ENCODE results near the gene NTN5.
"Not testable (repeated sequence)": the region's sequence is repeated elsewhere in the genome, so short reads cannot be mapped to it uniquely, and the experiment has no call there.

Gene NTN5

DNA sequence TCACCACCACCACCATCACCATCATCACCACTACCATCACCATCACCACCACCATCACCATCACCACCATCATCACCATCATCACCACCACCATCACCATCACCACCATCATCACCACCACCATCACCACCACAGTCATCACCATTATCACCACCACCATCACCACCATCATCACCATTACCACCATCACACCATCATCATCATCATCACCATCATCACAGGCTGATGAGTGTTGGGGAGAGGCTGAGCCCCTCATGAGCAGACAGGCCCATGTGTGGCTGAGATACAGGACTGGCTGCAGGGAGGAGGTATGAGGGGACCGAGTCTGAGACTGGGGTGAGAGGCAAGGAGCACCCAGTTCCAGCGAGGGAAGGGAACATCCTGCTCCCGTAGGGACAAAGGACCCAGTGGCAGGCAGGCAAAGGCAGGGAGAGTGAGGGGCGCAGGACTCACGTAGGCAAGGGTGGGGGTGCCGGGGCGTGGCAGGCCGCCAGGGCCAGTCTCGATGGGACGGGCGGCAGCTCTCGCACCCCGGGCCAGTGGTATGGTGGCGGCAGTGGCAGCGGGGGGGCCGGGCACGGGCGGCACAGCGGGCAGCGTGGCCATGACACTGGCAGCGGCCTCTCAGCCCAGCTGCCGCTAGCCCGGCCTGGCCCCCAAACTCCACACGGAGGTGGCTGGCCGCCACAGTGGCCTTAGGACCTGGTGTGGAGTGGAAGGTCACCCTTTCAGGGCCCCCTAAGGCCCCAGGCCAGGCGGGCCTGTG lies 2.7 kb downstream of the NTN5 start:
- no peak for DNase-seq

DNA sequence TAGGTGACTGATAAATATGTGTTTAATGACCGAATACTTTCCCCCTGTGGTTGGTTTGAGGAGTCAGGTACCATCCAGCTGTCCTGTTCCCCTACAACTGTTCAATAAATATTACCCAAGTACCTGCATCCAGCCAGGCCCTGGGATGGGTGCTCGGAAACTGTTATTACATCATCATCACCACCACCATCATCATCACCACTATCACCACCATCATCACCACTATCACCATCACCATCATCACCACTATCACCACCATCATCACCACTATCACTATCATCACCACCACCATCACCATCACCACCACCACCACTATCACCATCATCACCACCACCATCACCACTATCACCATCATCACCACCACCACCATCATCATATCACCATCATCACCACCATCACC lies 4.1 kb downstream of the NTN5 start:
- DNase-seq: no peak

DNA sequence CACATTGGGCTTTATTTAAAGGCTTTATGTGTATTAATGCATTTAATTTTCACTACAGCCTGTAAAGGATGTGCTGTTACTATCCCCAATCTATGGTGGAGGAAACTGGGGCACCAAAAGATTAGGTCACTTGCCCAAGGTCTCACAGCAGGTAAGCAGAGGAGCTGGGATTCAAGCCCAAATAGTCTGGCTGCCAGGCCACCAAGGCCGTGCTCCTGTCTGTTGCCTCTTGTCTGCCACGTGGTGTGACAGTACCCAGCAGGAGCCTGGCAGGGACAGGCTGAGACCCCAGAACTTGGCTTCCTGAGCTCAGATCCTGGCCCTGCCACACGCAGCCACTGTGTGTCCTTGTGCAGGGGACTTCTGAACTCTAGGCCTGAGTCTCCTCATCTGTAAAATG lies 4.5 kb downstream of the NTN5 start:
- DNase-seq: no peak

DNA sequence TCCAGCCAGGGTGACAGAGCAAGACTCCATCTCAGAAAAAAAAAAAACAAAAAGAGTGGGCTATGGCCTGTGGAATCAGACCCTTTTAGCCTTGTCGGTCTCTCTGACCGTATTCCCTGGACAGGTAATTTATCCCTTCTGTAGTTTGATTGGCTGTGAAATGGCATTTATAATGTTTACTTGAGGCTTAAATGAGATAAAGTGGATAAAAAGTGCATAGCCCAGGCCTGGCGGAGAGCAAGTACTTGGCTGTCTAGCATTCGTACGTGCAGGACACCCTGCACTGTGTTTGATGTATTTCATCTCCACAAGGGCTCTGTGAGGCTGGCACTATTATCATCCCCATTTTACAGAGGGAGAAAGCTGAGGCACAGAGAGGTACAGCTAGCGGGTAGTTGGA lies 7.0 kb downstream of the NTN5 start:
- DNase-seq: no peak

DNA sequence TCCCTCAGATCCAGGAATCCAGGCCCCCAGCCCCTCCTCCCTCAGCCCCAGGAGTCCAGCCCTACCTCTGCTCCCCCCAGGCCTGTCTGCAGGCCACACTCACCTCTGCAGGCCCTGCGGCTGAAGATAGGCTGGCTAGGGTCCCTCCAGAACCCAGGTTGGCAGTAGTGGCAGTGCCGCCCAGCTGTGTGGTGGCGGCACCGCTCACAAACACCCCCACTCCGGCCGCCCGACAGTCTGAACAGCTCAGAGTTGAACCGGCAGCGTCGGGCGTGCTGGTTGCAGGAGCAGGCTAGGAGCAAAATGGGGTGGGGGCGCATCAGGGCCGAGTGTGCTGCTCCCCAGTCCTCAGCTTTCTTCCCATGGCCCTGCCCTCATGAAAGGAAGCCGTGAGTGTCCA lies 8.3 kb downstream of the NTN5 start:
- no peak for DNase-seq

DNA sequence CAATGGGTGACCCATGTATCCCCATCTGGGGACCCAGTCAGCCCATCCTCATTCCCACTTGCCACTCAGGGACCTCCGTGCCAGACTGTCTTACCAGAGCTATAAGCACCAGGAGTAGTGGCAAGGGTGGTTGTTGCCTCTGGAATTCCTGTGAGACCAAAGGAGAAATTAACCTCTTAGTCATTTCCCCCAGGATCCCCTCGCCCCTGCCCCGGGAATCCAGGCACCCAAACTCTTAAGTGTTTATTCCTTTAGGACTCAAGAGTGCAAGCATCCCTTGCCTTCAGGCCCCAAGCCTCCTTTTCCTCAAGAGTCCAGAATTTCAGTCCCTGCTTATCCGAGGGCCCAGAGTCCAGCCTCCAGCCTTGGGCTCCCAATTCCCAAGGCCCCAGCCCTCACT lies 9.2 kb downstream of the NTN5 start:
- DNase-seq: no peak

DNA sequence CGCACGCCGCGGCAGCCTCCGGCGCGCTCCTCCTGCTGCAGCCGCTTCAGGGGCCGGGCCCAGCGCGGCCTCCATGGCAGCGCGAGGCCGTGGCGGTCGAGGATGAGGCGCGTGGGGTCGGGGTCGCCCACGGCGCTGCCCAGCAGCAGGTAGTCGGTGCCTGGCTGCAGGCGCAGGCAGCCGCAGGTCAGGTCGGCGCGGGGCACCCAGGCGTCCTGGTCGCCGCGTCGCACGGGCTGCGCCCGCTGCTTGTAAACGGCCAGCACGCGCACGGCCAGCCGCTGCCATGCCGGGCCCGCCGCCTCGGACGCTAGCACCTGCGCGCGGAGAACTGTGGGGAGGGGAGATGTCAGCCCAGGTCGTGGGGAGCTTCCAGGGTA lies 11.1 kb downstream of the NTN5 start:
- DNase-seq: no peak

DNA sequence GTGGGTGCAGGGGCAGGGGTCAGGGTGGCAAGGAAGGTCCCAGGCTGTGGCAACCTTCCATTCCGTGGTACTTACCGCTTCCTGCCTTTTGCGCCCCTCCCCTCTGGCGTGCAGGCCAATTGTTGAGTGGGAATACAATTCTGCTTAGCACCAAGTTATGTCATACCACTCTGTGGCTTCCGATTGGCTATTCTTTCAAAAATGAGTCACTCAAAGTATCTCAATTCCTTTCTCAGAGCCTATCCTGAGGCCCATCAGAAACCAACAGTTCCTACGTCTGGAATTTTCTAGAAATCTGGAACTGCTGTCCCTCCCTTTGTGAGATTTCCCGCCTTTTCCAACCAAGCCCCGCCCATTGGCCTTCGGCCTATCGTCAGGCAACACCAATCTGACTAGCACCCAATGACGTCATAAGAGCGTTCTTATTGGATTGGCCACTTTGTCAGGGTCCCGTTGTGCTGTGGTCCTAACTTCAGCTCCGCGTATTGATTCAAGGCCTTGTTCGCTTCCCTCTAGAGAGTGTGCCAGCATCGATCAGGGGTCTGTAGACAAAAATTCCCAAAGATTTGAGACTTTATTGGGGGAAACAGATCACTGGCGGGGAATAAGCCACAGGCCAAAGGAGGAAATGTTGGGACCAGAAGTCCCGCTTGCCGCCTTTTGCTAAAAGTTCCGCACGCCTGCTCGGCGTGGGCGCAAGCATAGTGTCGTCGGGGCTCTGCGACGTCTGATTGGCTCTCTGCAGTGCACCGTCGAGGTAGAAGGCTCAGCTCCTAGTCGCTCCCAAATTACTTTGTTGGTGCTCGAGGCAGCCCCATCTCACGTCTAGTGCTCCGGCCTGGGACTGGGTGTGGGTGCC lies 11.7 kb downstream of the NTN5 start:
- DNase-seq: peak; percentile 87

DNA sequence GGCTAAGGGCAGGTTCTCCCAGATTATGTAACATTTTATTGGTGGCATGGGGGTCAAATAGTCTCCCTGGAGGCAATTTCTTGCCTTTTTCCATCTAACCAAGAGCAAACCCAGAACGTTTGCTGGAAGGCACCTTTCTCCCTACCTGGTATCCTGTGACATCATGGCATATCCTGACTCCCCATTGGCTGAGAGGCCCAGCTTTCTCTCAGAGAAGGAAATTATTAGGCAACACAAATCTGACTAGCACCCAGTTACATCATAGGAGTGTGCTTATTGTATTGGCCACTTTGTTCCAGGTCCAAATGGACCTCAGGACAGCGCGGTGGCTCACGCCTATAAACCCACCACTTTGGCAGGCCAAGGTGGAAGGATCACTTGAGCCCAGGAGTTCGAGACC lies 13.0 kb downstream of the NTN5 start:
- DNase-seq: no peak

DNA sequence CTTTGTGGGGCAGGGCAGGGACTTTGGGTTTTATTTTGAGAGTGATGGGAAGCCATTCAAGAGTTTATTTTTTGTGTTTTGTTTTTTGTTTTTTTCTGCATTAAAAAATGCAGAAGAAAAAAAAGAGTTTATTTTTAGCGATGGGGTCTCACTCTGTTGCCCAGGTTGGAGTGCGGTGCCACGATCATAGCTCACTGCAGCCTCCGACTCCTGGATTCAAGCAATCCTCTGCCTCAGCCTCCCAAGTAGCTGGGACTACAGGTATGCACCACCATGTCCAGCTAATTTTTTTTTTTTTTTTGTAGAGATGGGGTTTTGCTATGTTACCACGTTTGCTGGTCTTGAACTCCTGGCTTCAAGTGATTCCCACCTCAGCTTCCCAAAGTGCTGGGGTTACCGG lies 14.3 kb downstream of the NTN5 start:
- DNase-seq: no peak

DNA sequence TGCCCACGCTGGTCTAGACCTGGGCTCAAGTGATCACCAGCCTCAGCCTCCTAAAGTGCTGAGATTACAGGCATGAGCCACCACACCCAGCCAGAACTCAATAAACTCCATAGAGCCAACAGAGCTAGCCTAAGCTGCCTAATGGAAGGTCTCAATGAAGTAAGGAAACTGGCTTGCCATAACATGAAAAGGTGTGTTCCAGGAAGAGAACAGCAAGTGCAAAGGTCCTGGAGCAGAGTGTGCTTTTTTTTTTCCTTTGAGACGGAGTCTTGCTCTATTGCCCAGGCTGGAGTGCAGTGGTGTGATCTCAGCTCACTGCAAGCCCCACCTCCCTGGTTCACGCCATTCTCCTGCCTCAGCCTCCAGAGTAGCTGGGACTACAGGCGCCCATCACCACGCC lies 15.0 kb downstream of the NTN5 start:
- DNase-seq: not testable (repeated sequence)

DNA sequence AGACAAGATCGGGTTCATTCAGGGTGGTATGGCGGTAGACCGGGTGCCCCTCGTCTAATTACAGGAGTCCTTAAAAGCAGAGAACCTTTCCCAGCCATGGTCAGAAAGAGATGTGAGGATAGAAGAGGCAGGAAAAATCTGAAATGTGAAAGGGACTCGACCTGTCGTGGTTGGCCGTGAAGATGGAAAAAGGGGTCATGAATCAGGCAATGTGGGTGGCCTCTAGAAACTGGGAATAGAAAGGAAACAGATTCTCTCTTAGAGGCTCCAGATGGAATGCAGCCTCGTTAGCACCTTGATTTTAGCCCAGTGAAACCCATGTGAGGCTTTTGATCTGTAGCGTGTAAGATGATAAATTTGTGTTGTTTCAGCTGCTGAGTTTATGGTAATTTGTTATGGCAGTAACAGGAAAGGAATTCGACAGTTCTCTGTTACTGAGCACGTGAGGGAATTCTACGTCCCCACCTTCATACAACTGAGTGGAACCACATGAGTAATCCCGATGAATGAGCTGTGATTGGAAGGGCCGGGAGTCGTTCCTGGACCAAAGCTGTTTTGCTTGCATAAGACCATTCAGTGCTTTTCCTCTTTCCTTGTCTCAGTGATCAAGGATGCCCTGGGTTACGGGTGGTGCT lies 15.9 kb downstream of the NTN5 start:
- no peak for DNase-seq

DNA sequence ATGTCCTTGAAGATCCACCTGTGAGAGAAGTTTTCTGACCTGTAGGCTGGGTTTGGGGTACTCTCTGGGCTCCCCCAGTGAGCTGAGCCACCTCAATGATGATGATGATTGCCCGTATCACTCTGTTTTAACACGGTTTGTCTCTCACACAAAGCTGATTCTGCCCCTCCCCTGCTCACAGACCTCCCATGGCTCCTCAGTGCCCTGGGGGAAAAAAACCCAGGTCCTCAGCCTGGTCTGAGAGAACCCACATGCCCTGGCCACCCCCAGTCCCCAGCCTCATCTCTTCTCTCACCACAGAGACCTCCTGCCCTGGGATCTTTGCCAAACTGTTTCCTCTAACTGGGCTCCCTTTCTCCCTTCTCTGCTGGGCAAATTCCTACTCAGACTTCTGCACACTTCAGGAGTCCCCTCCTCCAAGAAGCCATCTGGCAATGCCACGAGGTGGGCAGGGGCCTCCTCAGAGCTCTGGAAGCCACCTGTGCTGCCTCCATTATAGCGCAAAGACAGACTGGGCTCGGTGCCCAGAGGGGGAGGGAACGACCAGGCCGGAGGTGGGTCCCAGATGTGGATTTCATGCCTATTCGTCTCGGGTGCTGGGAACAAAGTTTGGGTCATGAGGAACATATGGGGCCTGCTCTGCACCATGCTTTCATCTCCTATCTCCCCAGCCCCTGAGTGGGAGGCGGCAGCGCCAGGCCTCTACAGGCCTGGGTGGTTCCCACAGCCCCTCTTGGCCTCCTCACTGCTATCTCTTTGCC lies 18.3 kb downstream of the NTN5 start:
- DNase-seq: no peak

DNA sequence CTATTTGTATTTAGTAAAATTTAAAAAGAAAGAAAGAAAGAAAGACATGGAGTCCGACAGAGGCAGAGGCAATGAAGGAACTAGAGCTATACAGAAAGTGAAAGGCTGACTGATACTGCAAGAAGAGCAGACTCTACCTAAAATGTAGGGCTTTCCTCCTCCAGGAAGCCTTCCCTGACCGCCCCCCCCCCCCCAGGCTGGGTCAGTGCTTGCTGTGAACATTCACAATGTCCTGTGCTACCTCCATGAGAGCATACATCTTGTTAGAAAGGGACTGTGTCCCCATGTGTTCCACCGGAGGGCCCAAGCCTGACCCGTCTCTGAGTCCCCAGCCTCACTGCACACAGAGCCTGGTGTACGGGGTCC lies 21.2 kb downstream of the NTN5 start:
- DNase-seq: no peak

DNA sequence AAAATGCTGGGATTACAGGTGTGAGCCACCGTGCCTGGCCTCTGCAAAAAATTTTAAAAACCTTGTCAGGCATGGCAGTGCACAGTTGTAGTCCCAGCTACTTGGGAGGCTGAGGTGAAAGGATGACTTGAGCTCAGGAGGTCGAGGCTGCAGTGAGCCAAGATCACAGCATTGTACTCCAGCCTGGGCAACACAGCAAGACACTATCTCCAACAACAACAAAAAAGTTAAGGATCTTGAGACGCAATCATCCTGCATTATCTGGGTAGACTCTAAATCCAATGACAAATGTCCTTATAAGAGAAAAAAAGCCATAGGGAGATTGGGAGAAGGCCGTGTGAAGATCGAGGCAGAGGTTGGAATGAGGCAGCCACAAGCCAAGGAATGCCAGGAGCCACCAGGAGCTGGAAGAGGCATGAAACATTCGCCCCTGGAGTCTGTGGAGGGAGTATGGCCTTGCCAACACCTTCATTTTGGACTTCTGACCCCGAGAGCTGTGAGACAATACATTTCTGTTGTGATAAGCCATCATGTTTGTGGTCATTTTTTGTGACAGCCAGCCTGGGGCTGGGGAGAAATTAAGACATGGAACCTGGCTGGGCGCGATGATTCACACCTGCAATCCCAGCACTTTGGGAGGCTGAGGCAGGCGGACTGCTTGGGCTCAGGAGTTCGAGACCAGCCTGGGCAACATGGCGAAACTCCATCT lies 21.7 kb downstream of the NTN5 start:
- DNase-seq: no peak

DNA sequence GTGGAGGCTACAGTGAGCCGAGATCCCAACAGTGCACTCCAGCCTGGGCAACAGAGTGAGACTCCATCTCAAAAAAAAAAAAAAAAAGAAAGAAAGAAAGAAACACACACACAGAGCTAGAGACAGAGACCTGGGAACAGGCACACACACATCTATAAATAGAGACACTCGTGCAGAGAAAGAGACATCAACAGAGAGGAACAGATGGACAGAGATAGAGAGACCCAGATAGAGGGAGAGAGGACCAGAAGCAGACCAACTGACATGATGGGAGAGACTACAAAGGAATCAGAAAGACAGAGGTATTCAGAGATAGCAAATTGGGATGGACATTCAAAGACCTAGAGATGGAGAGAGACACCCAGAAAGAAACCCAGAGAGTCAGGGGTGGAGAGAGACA lies 24.7 kb downstream of the NTN5 start:
- no peak for DNase-seq

DNA sequence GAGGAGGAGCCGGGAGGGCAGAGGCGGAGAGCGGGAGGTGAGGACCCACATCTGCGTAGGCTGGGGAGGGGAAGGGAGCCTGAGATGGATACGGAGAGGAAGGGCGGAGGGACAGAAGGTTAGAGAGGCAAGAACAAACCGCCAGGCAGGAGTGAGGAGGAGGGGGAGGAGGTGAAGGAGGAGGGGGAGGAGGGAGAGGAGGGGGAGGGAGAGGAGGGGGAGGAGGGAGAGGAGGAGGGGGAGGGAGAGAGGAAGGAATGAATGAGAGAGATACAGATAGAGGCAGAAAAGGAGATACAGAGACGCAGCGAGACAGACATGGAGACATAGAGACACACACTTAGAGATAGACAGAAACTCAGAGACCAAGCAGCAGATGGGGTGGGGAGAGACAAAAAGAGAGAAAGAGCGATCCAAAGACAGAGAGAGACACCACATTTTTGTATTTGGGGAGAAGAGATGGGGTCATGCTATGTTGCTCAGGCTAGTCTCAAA lies 26.0 kb downstream of the NTN5 start:
- DNase-seq: no peak

DNA sequence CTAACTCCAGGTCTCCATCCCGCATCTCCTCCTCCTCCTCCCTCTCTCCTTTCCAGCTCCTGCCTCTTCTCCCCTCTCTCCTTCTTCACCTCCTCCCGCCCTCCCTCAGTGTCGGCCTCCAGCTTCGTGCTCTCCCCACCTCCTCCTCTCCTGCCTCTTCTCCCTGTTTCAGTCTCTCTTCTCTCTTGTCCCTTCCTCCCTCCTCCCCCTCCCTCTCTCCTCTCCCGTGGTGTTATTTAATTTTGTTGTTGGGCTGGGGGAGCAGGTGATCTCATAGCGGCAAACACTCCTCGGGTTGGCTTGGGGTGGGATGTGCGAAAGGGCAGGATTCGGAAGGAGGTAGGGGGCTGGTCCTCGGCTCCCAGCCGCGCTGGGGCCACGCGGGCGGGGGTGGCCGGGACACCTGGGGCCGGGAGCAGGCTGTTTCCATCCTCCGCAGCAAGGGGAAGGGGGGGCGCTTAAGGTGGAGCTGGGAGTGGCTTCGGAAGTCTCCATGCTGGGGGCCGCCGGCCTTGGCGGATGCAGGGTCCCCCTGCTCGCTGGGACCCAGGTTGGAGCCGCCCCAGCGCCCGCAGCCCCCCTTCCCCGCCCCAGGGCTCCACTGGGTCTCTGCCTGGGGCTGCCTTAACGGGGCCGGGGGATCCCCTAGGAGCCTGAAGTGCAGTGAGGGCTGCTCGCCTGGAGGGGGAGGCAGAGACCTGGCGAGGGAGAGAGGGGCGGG lies 26.7 kb downstream of the NTN5 start, which contains the start of gene CA11:
TSS of gene CA11 (minus strand) at position 187 of the 721 bp plus-strand sequence. CDS start 555 bp downstream, outside the sequence.
- peak; percentile 90 for DNase-seq

DNA sequence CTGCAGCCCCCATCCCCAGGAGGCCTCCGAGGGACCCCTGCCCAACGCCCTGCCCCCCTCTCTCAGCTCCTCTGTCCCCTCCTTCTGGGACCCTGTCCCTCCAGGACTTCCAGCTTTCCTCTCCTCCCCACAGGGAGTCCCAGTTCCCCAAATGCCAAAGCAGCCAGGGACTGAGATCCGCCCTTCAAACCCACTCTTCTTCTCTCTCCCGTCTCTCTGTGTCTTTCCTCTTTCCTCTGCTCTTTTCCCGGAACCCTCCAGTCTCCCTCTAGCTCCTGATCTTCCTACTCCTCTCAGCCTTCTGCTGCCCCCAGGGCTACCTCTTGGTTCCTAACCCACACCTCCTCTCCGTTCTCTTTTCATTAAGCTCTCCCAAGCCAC lies 27.2 kb downstream of the NTN5 start:
- no peak for DNase-seq

DNA sequence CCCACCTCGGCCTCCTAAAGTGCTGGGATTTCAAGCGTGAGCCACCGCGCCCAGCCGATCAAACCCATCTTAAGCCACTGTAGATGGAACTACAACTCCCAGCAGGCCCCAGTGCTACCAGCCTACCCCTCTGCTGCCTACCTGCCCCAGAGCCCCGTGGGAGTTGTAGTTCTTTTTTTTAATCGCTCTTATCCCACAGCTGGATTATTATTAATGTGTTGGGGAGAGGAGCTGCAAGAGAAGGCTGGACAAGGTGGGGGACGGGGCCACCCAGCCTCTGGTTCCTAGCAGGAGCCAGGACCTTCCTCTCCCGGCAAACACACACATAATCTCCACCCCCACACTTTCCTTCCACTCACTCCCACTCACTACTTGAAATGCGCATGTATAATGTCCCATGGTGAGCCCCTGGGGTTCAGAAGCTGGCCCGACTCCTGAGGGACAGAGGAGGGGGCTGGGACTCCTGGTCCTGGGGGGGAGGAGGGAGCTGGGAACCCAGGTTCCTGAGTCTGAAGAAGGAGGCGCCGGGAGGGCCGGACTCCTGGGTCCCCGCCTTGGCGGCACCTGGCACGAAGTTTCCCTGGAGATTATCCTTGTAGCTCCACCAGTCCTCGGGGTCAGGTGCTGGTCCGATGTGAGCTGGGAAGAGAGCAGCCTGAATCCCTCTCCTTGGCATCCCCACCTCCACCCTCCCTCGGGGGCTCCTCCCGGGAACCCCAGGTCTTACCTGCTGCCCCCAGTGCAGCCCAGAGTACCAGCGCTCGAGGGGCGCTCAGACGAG lies 27.8 kb downstream of the NTN5 start:
- peak; percentile 82 for DNase-seq

DNA sequence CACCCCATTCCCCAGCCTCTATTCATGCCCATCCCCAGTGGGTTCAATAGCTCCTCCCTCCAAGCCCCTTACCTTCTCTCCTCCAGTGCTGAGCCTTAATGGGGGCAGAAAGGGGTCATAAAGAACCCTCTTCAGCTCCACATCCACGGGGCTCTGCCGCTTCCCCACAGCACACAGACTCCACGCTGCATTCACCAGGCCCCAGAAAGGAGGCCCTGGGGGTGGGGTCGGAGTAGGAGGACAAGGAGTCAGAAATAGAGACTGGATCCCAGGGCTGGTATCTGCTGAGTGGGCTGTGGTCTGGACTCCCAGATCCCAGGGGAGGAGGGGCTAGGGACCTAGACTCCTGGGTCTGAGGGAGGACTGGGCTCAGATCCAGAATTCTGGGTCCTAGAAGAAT lies 28.5 kb downstream of the NTN5 start:
- no peak for DNase-seq
